OCI-M1 (cell line): ENCODE results near the gene NDP.

Experiments
- DNase-seq: peaks from one replicate; lab custom pipeline; 2025; lab: John Stamatoyannopoulos, UW

NDP gene, protein sequence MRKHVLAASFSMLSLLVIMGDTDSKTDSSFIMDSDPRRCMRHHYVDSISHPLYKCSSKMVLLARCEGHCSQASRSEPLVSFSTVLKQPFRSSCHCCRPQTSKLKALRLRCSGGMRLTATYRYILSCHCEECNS

DNA sequence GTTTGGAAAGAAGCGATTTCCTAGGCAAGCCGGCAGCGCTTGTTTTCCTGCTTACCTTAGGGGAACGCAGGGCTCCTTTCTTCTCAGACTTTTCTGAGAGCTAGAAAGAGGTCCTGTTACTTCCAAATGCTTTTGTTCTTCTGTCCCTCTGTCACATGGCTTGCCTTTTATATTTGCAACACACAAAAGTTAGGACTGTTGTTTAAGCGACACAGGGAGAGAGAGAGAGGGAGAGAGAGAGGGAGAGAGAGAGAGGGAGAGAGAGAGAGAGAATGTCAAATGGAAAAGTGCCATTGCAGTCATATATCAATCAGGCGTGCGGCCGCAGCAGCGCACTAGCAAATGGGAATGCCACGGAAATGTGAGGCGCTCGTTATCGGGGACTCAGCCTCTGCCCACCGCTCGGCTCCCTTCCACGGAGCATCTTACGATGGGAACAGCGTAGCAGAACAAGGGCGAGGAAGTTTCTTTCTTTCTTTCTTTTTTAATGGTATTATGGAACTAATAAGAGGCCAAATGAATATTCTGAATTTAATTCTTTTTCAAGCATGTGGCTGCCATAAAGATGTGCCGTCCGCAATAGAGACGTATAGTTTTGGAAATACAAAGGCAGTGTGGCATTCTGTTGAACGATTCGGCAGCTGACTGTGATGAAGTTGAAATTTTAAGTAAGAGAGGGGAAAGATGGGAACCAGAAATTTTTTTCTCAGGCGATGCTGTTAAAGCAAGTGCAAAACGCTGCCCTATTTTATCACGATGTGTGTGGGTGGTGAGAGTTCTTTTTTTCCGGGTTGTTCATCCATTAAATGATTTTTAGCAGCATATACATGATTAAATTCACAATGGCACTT is at the start of gene NDP:
Gene NDP, minus strand, starts transcription at position 142 of the 851 bp plus-strand sequence. CDS start 14,745 bp downstream, outside the sequence.
- no peak for DNase-seq

DNA sequence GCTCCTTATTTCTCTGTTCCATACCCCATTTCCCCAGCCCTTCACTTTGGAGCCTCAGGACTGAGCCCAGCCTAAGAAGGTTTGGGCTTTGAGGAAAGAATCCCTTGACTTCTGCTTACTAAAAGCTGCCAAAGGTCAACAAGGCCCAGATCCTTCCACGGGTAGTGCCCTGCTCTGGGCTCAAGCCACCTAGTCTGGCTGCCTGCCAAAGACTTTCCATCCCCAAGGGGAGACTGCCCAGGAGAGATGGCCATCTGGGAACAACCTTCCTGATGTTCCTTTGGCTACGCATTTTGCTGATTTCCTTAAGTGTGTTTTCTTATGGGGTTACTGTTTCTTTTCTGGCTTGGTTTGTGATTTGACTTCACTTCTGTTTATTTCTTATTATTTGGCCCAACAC is 49.8 kb upstream of the NDP start:
- no peak for DNase-seq

DNA sequence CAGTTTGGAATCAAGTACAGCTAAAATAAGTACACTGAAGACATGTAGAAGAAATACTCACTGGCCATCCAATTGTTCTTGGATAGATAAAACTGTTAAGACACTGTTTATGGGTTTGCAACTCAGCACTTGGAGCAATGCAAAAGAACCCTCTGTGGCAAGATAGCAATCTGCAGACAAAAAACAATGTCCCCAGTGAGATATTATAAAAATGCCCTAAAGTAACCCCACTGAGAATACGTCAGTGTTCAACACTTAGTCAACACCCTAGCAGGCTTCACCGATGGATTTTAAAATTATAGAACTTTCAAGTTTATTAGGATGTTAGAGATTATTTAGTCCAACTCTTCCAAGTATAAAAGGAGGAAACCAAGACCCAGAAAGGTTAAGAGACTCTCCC is 47.5 kb upstream of the NDP start:
- no peak for DNase-seq

DNA sequence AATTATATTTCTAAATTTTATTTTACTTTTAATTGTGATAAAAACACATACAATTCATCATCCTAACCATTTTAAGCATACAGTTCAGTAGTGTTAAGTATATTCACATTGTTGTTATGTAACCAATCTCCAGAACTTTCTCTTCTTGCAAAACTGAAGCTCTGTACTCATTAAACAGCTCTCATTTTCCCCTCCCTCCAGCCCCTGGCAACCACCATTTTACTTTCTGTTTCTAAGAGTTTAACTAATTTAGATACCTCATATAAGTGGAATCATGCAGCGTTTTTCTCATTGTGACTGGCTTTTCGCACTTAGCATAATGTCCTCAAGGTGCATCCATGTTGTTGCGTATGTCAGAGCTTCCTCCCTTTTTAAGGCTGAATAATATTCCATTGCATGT is 46.7 kb upstream of the NDP start:
- DNase-seq = no peak

DNA sequence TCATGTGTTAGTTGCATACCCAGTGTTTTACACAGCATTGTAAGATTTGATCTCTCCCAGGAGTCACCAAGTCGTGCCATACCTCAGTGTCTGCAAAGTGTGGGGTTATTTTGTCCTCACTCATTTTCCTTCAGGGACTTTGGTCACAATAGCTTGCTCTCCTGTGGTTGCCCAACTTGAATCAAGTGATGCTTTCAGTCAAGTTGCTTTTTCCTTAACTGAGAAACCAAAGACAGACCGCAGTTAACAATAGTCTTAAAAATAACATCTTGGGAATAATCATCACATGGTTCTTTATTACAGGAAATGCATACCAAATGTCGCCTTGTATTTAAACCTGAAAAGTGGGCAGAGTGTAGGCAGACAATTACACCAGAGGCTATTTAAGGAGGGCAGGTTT is 44.5 kb upstream of the NDP start:
- no peak for DNase-seq

DNA sequence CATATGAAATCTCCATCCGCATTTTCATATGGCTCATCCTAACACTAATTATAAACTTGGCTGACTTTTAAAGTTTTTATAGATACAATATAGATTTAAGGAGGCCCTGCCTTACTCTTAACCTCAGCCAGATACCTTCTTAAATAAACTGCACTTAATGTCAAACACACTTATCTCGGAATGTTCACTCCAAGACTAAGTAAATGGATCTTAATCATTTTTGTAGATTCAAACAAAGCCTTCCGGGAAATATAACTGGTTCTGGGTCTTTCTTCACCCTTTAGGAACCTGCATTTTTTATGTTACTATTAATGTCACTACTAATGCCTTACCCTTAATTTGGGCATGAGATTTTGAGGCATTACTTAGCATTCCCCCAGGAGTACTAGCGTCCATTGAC is 43.7 kb upstream of the NDP start:
- DNase-seq = no peak

DNA sequence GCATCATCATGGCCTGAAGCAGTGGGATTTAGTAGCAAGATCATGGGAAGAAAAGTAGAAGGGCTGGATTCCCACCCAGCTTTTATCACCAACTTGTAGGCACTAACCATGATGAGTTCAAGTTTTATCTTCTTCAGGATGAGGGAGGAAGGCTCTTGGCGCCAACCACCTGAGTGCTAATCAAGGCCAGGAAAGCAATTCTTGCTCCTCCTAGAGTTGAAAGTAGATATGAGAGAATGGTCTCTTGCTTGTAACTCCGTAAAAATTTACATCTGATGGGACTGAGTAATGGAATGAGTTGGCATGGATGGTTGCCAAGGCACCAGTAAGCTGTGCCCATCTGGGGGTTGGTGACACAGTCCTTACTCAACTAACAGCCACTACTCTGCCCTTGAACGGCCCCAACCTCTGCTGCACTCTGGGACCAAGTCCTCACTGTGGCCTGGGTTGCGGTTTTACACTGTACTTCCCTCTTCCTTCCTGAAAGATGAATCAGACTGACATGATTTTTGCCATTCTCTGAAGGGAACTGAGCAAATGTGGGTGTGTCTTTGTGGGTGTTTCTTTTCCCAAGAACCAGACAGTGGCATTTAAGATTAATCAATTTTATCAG is 39.4 kb upstream of the NDP start:
- DNase-seq = peak; percentile 75

DNA sequence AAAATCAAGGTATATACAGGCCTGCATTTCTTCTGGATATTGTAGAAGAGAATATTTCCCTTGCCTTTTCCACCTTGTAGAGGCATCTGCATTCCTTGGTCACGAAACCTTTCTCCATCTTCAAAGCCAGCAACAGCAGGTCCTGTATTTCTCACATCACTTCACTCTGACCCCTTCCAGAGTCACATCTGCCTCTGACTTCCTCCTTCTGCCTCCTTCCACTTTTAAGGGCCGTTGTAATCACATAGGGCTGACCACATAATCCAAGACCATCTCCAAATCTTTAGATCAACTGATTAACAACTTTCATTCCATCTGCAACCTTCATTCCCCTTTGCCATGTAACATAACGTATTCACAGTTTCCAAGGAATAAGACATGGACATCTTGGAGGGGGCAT is 38.3 kb upstream of the NDP start:
- peak; percentile 2 for DNase-seq

DNA sequence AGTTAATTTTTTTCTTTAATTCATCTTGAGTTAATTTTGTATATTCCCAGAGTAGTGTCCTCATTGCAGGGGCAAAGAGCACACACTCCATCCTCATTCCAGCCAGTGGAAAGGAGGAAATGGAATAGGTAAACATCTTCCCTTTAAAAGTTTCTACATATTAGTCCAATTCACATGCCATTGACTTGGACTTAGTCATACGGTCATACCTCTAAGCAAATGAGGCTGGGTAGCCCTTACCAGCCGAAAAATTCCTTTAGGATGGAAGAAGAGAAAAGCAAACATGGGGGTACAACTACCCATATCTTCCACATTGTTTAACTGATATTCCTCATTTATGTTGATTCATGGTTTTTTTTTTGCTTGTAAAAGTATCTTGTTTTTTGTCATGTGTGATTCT is 37.4 kb upstream of the NDP start:
- no peak for DNase-seq

DNA sequence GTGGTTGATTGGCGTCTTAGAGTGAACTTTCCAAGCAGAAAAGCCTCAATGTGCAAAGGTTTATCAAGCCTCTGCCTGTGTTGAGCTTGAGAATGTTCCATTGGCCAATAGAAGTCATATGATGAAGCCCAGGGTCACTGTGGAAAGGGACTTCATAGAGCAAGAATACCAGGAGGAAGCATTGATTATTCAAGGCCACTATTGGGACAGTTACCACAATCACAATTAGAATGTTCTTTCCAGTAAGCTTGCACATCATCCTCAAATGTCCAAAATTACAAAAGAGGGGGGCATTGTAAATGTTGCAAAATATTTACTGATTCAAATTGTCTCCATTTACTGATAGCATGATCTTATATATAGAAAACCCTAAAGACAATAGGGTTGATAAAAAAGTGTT is 32.9 kb upstream of the NDP start:
- no peak for DNase-seq

DNA sequence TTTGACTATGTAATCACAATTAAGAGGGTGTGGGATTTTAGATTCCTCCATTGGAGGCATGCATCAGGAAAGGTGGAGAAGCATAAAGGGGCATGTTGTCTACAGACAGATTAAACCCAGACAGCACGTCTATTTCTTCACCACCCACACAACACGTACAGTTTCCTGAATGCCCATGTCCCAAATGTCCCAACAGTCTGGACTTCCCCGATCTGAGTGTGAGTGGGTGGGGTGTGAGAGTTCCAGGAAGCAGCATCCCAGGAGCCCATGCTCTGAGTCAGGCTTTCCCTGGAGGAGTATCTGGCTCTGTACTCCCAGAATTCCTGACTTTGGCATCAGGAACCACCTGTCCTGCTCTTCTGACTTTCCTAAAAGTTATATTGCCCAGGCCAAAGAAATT is 30.8 kb upstream of the NDP start:
- no peak for DNase-seq

DNA sequence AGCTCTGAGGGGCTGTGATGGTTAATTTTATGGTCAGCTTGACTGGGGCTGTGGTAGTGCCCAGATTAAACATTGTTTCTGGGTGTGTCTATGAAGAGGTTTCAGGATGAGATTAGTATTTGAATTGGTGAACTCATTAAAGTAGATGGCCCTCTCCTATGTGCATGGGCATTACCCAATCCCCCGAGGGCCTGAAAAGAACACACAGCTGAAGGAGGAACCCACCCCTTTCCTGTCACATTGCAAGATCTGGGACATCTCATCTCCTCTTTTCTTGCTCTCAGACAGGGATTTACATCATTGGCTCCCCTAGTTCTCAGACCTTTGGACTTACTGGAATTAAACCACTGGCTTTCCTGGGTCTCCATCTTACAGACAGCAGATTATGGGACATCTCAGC is 29.4 kb upstream of the NDP start:
- no peak for DNase-seq

DNA sequence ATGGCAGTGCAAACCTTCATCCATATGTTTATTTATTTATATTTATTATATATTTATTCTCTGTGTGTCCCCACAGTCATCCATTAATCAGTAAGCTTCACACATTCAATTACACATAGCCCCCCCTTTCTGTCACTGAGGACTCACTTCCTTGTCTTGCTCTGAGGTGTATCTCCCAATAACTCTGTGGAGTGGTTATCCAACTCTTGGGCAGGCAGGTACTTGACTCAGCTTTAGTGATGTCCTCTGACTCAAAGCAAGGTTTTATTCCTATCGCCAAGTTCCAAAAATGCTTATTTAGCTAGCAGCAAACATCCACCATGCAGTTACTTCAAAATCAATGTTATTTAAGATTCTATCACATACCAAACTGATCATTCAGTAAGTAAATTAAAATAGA is 25.2 kb upstream of the NDP start:
- DNase-seq = no peak

DNA sequence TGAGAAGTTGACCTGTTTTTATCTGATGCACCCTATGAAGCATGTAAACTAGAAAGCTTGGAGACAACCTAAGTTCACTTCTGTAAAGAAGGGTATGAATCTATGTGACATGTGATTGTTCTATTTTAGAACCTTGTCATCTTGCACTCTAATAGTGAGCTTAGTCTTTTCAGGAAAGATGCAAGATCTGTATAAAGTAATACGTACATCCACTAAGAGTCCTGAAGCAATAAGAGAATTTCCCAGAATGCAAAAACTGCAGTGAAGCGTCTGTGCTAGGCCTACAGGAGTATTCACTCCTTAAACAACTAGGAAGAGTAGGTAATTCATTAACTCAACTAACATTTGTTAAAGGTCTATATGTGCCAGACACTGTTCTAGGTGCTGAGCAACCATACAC is 23.3 kb upstream of the NDP start:
- no peak for DNase-seq

DNA sequence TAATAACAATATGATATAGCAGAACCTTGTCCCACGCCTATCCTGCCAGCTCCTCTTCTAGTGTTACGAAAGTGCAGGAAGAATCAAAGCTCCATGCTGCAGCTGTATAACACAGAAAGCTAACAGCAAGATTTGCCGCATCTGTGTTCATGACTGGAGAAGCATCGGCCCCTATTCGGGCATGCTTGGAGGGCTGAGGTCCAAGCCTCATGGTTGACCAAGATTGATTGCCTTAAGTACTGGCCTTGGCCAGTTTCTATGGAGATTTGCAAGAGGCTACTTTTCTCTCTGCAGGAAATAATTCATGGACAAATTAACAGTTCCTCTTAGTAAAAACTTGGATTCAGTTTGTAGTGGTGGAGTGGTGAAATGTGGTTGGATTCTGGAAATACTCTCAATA is 12.9 kb upstream of the NDP start:
- no peak for DNase-seq

DNA sequence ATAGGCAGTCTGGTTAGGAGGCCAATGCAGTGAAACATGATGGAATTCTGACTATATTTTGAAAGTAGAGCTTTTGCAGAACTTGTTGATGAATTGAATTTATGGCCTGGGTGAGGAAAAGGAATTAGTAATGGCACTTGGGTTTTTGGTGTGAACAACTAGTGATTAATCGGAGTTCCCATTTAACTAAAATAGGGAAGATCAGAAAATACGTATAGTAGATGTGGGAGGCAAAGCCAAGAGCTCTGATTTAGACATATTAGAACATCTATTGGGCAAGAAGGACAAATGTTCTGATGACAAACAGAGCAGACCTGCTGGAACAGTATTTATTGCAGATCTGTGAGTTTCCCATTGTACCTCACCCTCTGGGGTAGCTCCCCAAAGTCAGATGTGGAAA is 12.3 kb upstream of the NDP start:
- DNase-seq = no peak

DNA sequence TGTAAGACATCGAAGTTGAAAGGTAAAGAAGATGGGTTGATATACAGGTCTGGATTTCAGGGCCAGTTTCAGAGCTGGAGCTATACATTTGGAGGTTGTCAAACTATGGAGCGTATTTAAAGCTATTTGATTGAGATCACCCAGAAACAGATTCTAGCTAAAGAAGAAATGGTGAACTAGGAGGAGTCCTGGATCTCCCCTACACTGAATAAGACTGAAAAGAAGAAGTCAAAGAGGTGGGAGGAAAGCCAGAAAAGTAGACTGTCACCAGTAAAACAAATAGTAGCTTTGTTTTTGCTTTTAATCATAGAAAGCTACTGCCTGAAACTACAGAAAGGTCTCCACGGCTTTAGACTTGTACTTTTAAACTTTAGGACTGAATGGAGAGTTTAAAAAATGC is 5.0 kb upstream of the NDP start:
- DNase-seq = no peak

DNA sequence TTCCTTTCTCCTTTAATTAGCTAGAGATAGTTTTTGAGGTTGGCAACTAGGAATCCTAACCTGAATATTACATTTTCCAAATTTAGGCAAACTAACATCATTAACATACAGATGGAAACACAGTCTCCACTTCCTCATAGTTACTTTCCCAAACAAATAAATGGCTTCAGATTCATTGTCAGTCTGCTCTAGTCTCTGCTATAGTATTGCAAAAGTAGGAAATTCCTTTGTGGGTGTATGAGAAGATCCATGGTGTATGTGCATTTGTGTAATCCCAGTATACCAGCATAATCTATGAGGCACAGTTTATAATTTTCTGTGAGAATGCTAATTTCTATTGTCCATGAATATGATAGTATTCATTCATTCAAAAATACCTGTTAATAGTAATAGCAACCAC is 3.0 kb upstream of the NDP start:
- no peak for DNase-seq

DNA sequence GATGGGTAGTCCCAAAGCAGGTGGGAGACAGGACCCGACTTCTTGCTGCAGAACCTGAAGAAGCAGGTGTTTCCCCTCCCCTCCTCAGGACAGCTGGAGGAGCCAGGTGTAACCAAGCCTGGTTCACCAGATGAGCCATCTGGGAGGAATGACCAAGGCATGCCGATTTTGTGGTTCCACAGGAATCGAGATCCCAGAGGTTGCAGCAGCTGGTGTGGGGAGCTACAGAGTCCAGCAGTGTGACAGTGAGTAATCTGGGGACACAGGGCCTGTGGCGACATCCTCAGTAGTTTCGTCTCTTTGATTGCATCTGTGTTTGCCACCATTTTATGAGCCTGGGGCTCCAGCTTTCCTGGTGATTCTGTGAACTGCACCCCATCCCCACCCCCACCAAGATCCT is 2.6 kb upstream of the NDP start:
- no peak for DNase-seq

DNA sequence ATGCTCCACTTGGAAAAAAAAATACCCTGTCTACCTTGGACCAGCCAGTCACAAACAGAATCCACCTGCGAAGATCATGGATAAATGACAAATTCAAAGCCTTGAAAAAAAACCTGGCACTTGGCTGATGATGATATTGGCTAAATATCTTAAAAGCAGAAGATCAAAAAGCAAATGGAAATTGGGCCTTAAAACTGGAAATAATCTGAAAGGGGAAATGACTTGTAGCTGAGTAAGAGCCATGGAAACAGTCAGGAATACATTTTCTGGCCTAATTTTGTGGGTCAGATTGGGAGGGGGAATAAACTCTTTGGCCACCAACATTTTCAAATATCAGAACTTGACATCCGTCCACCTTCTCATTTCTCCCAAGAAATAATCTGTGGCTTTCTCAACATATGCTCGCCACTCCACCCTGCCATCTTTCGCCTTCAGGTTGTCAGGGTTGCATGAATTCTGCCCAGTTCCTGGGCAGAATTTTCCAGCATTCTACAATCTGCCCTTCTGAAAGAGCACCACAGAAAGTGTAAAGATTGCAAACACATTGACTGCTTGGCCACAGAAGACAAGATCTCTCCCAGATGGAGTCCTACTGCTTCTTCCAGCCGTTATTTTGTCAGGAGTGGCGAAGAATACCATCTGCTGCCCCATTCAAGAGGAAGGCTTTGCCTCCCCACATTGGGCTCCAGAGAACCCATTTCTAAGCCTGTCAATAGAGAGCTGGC is 1.7 kb upstream of the NDP start:
- DNase-seq = no peak

DNA sequence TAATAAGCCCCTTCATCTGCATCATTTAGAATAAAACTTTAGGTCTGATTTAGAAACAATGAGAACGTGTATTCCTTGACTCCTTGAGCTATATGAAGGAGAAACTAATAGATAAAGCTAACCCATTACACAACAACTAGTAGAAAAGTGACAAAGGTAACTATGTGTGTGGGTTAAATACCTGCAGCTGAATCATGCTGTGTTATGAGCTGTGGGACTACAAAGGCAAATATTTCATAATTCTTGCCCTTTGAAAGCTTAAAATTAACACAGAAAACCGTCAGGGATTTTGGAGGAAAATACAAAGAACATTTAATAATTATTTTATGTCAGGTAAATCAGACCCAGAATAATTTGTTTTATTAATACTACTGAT is 898 bp upstream of the NDP start:
- DNase-seq = no peak

DNA sequence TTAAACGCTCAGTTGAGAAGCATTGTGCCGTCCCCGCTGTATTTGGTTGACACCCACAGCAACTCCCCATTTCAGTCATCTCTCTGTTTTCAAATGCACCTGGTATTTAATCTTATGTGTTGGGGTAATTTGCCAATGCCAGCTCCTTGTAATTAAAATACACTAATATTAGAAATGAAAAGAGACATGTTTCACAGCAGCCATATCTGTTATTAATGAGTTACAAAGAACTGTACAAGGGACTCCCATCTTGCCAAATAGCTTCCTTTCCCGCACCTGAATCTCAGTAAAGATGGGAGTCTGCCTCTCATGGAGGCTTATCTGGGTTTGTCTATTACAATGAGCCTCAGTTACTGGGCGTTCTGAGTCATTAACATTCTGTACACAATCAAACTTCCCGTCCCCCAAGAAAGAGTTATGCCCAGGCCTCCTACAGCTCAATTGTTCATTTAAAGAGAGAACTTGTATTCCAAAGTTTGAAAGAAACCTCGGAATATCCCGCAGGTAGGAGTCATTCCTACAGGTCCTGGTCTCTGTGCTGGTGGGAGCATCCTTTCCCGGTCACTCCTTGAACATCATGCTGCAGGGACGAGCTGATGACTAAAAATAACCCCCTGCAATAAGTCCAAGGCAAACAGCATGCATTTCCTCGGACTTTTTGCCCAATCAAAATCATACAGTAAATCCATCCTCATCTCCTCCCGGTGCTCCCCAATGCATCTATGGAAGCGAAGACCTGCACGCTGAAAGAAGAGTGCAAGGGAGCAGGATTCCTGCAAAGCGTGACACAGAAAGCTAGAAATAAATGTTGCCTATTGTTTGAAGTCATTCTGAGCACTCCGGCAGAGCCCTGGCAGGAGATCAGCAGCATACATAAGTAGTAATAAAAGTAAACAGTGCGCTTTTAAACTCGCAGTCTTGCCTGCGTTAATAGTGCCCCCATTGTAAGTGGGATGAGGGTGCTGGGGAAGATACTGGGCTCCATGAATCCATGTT is 926 bp downstream of the NDP start:
- no peak for DNase-seq
